ENCODE data around the gene GABBR2. TPM values are rescaled to one million over a fixed set of nuclear protein-coding genes. Genes with fewer than 3 reads are reported as not detected.
"Not testable (repeated sequence)": the region's sequence is repeated elsewhere in the genome, so short reads cannot be mapped to it uniquely, and the experiment has no call there.

The GABBR2 gene
- total RNA-seq, 1 experiment from 2014 or later = 0.33 TPM

DNA sequence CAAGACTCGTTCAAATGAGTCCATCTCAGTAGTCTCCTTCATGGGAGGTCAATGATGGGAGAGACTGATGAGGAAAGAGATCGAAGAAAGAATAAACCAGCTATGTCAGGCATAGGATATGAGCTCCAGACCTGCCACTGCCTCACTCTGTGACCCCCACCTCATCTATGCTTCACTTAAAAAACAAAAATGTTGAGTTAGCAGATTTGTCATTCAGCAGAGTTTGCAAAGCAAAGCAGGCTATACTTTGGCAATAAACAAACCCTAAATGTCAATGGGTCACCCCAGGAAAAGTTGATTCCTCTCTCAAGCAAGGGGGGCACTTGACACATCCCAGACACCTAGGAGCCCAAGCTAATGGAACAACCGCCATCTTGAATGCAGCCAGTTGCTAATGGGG lies 117.0 kb downstream of the GABBR2 start:
- intact Hi-C loops (cut with micrococcal nuclease; ENCODE audit: unreplicated experiment) = no loop called here
- no peak overlapping the region for H3K4me3 Mint-ChIP-seq (ENCODE audit: low read depth, unreplicated experiment)
- TF ChIP-seq, protein P1, sequence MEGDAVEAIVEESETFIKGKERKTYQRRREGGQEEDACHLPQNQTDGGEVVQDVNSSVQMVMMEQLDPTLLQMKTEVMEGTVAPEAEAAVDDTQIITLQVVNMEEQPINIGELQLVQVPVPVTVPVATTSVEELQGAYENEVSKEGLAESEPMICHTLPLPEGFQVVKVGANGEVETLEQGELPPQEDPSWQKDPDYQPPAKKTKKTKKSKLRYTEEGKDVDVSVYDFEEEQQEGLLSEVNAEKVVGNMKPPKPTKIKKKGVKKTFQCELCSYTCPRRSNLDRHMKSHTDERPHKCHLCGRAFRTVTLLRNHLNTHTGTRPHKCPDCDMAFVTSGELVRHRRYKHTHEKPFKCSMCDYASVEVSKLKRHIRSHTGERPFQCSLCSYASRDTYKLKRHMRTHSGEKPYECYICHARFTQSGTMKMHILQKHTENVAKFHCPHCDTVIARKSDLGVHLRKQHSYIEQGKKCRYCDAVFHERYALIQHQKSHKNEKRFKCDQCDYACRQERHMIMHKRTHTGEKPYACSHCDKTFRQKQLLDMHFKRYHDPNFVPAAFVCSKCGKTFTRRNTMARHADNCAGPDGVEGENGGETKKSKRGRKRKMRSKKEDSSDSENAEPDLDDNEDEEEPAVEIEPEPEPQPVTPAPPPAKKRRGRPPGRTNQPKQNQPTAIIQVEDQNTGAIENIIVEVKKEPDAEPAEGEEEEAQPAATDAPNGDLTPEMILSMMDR (IDR thresholded peaks at IDR 0.05; ENCODE audit: unreplicated experiment) = no peak
- H3K4me1 Mint-ChIP-seq (ENCODE audit: low read depth, unreplicated experiment) = no peaks in the 10 kb centered on the region
- DNase-seq = no peak
- no peak overlapping the region for H3K27ac Mint-ChIP-seq (ENCODE audit: unreplicated experiment)
- CTCF ChIA-PET = no interaction called here
- H3K9me3 Mint-ChIP-seq (ENCODE audit: low read depth, unreplicated experiment) = no peaks in the 10 kb centered on the region
- H3K36me3 Mint-ChIP-seq (ENCODE audit: insufficient read depth, unreplicated experiment) = no peaks in the 10 kb centered on the region
- no TSS peak for BruUV-seq (replicated peaks)
- peaks cover 65% of the 10 kb centered on the region for H3K27me3 Mint-ChIP-seq (ENCODE audit: unreplicated experiment)

DNA sequence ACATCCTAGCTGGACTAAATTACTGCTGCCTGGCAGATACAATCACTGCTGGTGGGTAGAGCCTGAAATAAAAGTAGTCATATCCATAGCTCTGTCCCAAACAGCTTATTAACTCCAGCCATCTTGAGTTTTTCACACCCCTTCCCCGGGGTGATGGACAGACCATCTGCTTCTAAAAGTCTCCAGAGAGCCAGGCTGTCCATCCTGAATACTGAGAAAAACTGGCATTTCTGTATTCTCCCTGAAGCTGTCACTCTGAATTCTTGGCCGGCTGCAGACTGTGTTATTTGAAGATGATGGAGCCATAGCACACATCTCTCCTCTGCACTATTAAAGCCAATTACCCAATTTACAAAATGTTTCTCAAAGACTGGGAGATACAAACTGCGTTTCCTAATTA lies 118.6 kb downstream of the GABBR2 start:
- CTCF ChIA-PET = no interaction called here
- Mint-ChIP-seq H3K4me3 (ENCODE audit: low read depth, unreplicated experiment) (no peak overlapping the region), H3K36me3 (ENCODE audit: insufficient read depth, unreplicated experiment) (no peaks in the 10 kb centered on the region), H3K4me1 (ENCODE audit: low read depth, unreplicated experiment) (no peaks in the 10 kb centered on the region), H3K9me3 (ENCODE audit: low read depth, unreplicated experiment) (no peaks in the 10 kb centered on the region), H3K27me3 (ENCODE audit: unreplicated experiment) (peaks cover 62% of the 10 kb centered on the region), H3K27ac (ENCODE audit: unreplicated experiment) (no peak overlapping the region)
- BruUV-seq (replicated peaks) = no TSS peak
- DNase-seq = no peak
- TF ChIP-seq, protein P1 (IDR thresholded peaks at IDR 0.05; ENCODE audit: unreplicated experiment) = no peak
- intact Hi-C loops (cut with micrococcal nuclease; ENCODE audit: unreplicated experiment) = no loop called here

DNA sequence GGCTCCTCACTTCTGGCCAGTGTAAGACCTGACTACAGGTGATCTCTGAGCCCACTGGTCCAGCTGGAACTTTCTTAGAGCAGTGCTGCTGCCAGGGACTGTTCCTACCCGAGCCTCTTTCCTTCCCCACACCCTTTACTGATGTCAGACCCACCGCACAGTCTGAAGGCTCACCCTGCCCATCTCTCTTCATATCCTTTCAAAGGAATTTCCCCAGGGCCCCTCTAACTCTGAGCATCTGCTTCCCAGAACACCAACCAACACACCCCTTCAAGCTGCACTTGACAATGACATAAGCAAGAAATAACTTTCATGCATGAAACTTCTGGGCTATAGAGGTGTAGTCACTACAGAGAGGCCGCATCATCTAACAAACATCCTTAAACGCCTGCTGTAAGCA lies 119.6 kb downstream of the GABBR2 start:
- Mint-ChIP-seq H3K27ac (ENCODE audit: unreplicated experiment) (no peak overlapping the region), H3K4me3 (ENCODE audit: low read depth, unreplicated experiment) (no peak overlapping the region), H3K9me3 (ENCODE audit: low read depth, unreplicated experiment) (no peaks in the 10 kb centered on the region), H3K27me3 (ENCODE audit: unreplicated experiment) (peaks cover 61% of the 10 kb centered on the region), H3K4me1 (ENCODE audit: low read depth, unreplicated experiment) (no peaks in the 10 kb centered on the region), H3K36me3 (ENCODE audit: insufficient read depth, unreplicated experiment) (no peaks in the 10 kb centered on the region)
- intact Hi-C loops (cut with micrococcal nuclease; ENCODE audit: unreplicated experiment) = no loop called here
- CTCF ChIA-PET = no interaction called here
- TF ChIP-seq, protein P1 (IDR thresholded peaks at IDR 0.05; ENCODE audit: unreplicated experiment) = no peak
- no TSS peak for BruUV-seq (replicated peaks)
- no peak for DNase-seq

DNA sequence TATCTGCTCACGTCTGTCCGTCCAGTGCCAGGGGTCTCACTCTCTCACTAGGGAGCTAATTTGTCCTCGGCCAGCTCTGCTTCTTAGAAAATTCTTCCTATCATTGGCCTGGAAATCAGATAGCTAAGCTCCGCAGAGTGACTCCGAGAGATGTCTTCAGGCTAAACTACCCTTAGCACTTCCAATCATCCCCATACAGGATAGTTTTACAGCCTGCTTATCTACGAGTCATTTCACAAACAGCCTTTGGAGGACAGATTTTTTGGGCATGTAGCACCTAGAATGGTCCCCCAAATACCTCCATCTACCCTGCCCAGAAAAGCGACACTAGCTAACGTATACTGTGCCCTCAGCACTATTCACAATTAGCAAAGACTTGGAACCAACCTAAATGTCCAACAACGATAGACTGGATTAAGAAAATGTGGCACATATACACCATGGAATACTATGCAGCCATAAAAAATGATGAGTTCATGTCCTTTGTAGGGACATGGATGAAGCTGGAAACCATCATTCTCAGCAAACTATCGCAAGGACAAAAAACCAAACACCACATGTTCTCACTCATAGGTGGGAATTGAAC lies 123.8 kb downstream of the GABBR2 start:
- H3K36me3 Mint-ChIP-seq (ENCODE audit: insufficient read depth, unreplicated experiment); BruUV-seq (replicated peaks); CTCF ChIA-PET; H3K9me3 Mint-ChIP-seq (ENCODE audit: low read depth, unreplicated experiment); intact Hi-C loops (cut with micrococcal nuclease; ENCODE audit: unreplicated experiment); H3K4me1 Mint-ChIP-seq (ENCODE audit: low read depth, unreplicated experiment); H3K4me3 Mint-ChIP-seq (ENCODE audit: low read depth, unreplicated experiment); DNase-seq; H3K27ac Mint-ChIP-seq (ENCODE audit: unreplicated experiment): not testable (repeated sequence)
- peaks cover 61% of the 10 kb centered on the region for H3K27me3 Mint-ChIP-seq (ENCODE audit: unreplicated experiment)

DNA sequence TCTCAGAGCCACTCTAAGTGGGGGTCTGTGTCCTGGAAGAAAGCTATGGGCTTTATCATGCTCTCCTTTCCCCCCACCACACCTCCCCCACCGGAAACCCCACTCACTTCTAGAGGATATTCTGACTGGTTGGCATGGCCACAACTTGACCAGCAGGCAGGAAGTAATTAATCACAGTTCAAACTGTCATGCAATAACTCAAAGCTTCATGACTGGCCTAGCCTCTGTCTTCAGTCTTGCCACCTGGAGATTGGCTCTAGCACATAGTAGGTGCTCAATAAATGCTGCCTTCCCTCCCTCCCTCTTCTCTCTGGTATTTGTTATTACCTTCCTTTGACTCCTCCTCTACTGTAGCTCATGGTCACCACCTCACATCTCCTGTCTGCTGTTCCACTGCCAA lies 124.7 kb downstream of the GABBR2 start:
- BruUV-seq (replicated peaks) = no TSS peak
- CTCF ChIA-PET = no interaction called here
- intact Hi-C loops (cut with micrococcal nuclease; ENCODE audit: unreplicated experiment) = no loop called here

More for the DNA sequence above, 124.7 kb downstream of the GABBR2 start:
- Mint-ChIP-seq H3K9me3 (ENCODE audit: low read depth, unreplicated experiment) (no peaks in the 10 kb centered on the region), H3K27me3 (ENCODE audit: unreplicated experiment) (peaks cover 61% of the 10 kb centered on the region), H3K36me3 (ENCODE audit: insufficient read depth, unreplicated experiment) (no peaks in the 10 kb centered on the region), H3K4me1 (ENCODE audit: low read depth, unreplicated experiment) (no peaks in the 10 kb centered on the region), H3K27ac (ENCODE audit: unreplicated experiment) (no peak overlapping the region), H3K4me3 (ENCODE audit: low read depth, unreplicated experiment) (no peak overlapping the region)
- TF ChIP-seq, protein P1 (IDR thresholded peaks at IDR 0.05; ENCODE audit: unreplicated experiment) = no peak
- no peak for DNase-seq
